ENCODE measurements around the gene ZC3HAV1L. TPM values are rescaled to one million over a fixed set of nuclear protein-coding genes. Genes with fewer than 3 reads are reported as not detected.
"Not testable (repeated sequence)": the region's sequence is repeated elsewhere in the genome, so short reads cannot be mapped to it uniquely, and the experiment has no call there.

The ZC3HAV1L gene
- total RNA-seq, 4 donors from 2014 or later, result 7.0 to 15.4 (median 10.2) TPM

GRCh38 chr7:139058943-139059342 lies 23.1 kb upstream of the ZC3HAV1L start:
- intact Hi-C loops (cut with DNase I), result no loop called here
- peak overlapping the region; percentile 13 to 55 (median 44) for H3K27ac ChIP-seq (replicated peaks in 1 of 4)

DNA sequence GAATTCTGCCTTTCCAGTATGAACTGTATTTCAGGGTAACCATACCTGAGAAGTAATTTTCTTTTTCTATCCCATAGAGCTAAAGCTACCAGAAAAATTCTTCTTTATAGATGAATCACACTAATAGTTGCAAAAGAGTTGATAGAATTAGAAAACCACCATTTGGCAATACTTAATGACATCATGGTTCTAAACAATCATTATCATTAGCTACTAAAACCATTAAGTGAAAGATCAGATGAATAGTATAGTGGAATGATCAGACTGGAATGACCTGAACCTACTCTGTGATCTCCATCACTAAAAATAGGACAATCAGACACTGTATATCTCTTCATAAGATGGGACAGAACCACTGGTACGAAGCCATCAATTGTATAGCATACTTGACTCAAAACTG lies 19.8 kb upstream of the ZC3HAV1L start:
- intact Hi-C loops (cut with DNase I), result no loop called here
- Histone ChIP-seq H3K27ac (replicated peaks in 1 of 4) (no peak overlapping the region), H3K4me1 (peaks cover 2 to 10% (median 6%) of the 10 kb centered on the region in 4 donors), H3K4me3 (no peak overlapping the region), H3K36me3 (peaks cover 38 to 89% (median 57%) of the 10 kb centered on the region in 4 donors), H3K27me3 (no peaks in the 10 kb centered on the region), H3K9me3 (no peaks in the 10 kb centered on the region)
- DNase-seq (ENCODE audit: extremely low spot score), result no peak
- WGBS, result 92% methylated on average over 1 of the region's 1 CpG
- TF ChIP-seq EP300 (IDR thresholded peaks at IDR 0.05) (no peak), POLR2AphosphoS5 (IDR thresholded peaks at IDR 0.05) (no peak), POLR2A (IDR thresholded peaks at IDR 0.05; ENCODE audit: low read depth) (no peak)
- TF ChIP-seq, protein P1, sequence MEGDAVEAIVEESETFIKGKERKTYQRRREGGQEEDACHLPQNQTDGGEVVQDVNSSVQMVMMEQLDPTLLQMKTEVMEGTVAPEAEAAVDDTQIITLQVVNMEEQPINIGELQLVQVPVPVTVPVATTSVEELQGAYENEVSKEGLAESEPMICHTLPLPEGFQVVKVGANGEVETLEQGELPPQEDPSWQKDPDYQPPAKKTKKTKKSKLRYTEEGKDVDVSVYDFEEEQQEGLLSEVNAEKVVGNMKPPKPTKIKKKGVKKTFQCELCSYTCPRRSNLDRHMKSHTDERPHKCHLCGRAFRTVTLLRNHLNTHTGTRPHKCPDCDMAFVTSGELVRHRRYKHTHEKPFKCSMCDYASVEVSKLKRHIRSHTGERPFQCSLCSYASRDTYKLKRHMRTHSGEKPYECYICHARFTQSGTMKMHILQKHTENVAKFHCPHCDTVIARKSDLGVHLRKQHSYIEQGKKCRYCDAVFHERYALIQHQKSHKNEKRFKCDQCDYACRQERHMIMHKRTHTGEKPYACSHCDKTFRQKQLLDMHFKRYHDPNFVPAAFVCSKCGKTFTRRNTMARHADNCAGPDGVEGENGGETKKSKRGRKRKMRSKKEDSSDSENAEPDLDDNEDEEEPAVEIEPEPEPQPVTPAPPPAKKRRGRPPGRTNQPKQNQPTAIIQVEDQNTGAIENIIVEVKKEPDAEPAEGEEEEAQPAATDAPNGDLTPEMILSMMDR (IDR thresholded peaks at IDR 0.05), result no peak

More at GRCh38 chr7:139058943-139059342, 23.1 kb upstream of the ZC3HAV1L start:
- Histone ChIP-seq H3K9me3 (no peaks in the 10 kb centered on the region), H3K4me3 (no peak overlapping the region), H3K27me3 (no peaks in the 10 kb centered on the region), H3K36me3 (peaks cover 30 to 91% (median 47%) of the 10 kb centered on the region in 4 donors), H3K4me1 (peaks cover 2 to 10% (median 8%) of the 10 kb centered on the region in 4 donors)
- TF ChIP-seq POLR2AphosphoS5 (IDR thresholded peaks at IDR 0.05), result no peak
- TF ChIP-seq EP300 (IDR thresholded peaks at IDR 0.05), result no peak
- no peak for TF ChIP-seq POLR2A (IDR thresholded peaks at IDR 0.05; ENCODE audit: low read depth)
- TF ChIP-seq, protein P1 (IDR thresholded peaks at IDR 0.05), result no peak
- WGBS, result 53% methylated on average over 5 of the region's 5 CpGs
- DNase-seq (ENCODE audit: extremely low spot score), result no peak

GRCh38 chr7:139054656-139055055 lies 18.8 kb upstream of the ZC3HAV1L start:
- H3K36me3 ChIP-seq, result peaks cover 43 to 89% (median 58%) of the 10 kb centered on the region in 4 donors

DNA sequence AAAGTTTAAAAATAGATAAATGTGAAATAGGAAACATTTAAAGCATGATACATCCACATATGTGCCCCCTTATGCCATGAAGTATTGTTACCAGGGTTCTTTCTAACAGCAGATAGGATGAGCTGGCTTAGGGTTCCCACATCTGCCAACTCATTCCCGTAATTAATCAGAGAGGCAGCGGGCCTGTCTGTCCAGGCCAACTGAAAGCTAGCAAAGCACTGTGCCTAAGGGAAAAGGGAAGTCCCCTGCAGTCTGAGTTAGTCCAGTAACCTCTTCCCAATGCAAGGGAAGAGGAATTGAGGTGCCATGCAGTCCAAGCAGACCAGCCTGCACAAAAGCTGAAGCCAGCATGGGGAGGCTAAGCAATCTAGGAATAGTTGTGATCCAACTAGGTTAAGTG lies 18.3 kb upstream of the ZC3HAV1L start:
- peaks cover 42 to 89% (median 63%) of the 10 kb centered on the region in 4 donors for H3K36me3 ChIP-seq
- intact Hi-C loops (cut with DNase I), result no loop called here
- no peak for TF ChIP-seq EP300 (IDR thresholded peaks at IDR 0.05)
- TF ChIP-seq, protein P1 (IDR thresholded peaks at IDR 0.05), result no peak
- no peak for TF ChIP-seq POLR2AphosphoS5 (IDR thresholded peaks at IDR 0.05)
- no peak for TF ChIP-seq POLR2A (IDR thresholded peaks at IDR 0.05; ENCODE audit: low read depth)
- H3K4me3 ChIP-seq, result no peak overlapping the region
- peaks cover 0 to 6% (median under 1%) of the 10 kb centered on the region in 4 donors for H3K4me1 ChIP-seq
- no peaks in the 10 kb centered on the region for H3K9me3 ChIP-seq
- H3K27ac ChIP-seq (replicated peaks in 1 of 4), result no peak overlapping the region
- no peaks in the 10 kb centered on the region for H3K27me3 ChIP-seq
- DNase-seq (ENCODE audit: extremely low spot score), result no peak
- 82% methylated on average over 2 of the region's 2 CpGs for WGBS

More at GRCh38 chr7:139054656-139055055, 18.8 kb upstream of the ZC3HAV1L start:
- H3K4me3 ChIP-seq; H3K9me3 ChIP-seq; H3K27ac ChIP-seq (replicated peaks in 1 of 4); intact Hi-C loops (cut with DNase I); H3K4me1 ChIP-seq; H3K27me3 ChIP-seq; DNase-seq (ENCODE audit: extremely low spot score): not testable (repeated sequence)
- 94% methylated on average over 14 of the region's 14 CpGs for WGBS

DNA sequence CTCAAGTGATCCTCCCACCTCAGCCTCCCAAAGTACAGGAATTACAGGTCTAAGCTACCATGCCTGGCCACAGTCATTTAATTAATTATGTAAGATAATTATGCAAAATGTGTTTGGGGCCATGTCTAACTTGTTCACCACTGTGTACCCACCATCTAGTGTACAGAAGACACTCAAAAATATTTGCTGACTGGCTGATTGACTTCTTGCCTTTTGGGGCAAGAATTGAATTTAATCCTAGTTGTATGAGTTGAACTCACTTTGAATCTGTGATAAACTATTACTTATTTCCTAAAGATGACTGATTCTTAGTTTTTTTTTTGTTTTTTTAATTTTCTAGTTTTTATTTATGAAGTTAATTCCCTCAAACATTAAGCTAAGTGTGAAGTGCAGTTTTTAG lies 15.8 kb upstream of the ZC3HAV1L start:
- TF ChIP-seq POLR2AphosphoS5 (IDR thresholded peaks at IDR 0.05) (no peak), POLR2A (IDR thresholded peaks at IDR 0.05; ENCODE audit: low read depth) (no peak), EP300 (IDR thresholded peaks at IDR 0.05) (no peak)
- TF ChIP-seq, protein P1 (IDR thresholded peaks at IDR 0.05), result no peak
- intact Hi-C loops (cut with DNase I), result no loop called here
- DNase-seq (ENCODE audit: extremely low spot score), result no peak
- Histone ChIP-seq H3K4me1 (no peaks in the 10 kb centered on the region), H3K9me3 (no peaks in the 10 kb centered on the region), H3K27ac (replicated peaks in 1 of 4) (no peak overlapping the region), H3K27me3 (no peaks in the 10 kb centered on the region), H3K4me3 (no peak overlapping the region), H3K36me3 (peaks cover 45 to 93% (median 70%) of the 10 kb centered on the region in 4 donors)

Data from esophagus muscularis mucosa (tissue), 4 donors.